GM18507 (cell line): ENCODE data around the gene ADCK1.
"Not testable (repeated sequence)": the region's sequence is repeated elsewhere in the genome, so short reads cannot be mapped to it uniquely, and the experiment has no call there.

Source experiments
- DNase-seq: peaks from one replicate; pipeline ENCODE4 v3.0.0; 2011; ENCODE audit warnings: low read depth; ENCODE audit not compliant: insufficient read length; ENCODE audit errors: extremely low spot score
- FAIRE-seq: peaks from 2 replicates; lab custom pipeline; 2011; peaks lifted over from hg19 to GRCh38; lab: Jason Lieb, UNC

ADCK1 gene

GRCh38 chr14:77861201-77861600 is 61.3 kb downstream of the ADCK1 start:
- FAIRE-seq, result no peak
- no peak for DNase-seq

- DNase-seq (peak; percentile 66), FAIRE-seq (peak; percentile 88)
Observed at GRCh38 chr14:77862154-77862786, 62.4 kb downstream of the ADCK1 start.

GRCh38 chr14:77864085-77864484 is 64.2 kb downstream of the ADCK1 start:
- no peak for DNase-seq

GRCh38 chr14:77864580-77864979 is 64.7 kb downstream of the ADCK1 start:
- DNase-seq, result no peak
- no peak for FAIRE-seq

More at GRCh38 chr14:77864085-77864484, 64.2 kb downstream of the ADCK1 start:
- no peak for FAIRE-seq

- DNase-seq (no peak), FAIRE-seq (no peak)
Observed at GRCh38 chr14:77865455-77865854, 65.5 kb downstream of the ADCK1 start.

- FAIRE-seq (no peak), DNase-seq (no peak)
Observed at GRCh38 chr14:77866932-77867331, 67.0 kb downstream of the ADCK1 start.

- FAIRE-seq, result no peak
- DNase-seq, result no peak
Observed at GRCh38 chr14:77867476-77867875, 67.6 kb downstream of the ADCK1 start.

GRCh38 chr14:77868552-77869285 is 68.8 kb downstream of the ADCK1 start:
- DNase-seq (no peak), FAIRE-seq (no peak)

GRCh38 chr14:77869340-77869739 is 69.4 kb downstream of the ADCK1 start:
- DNase-seq (no peak), FAIRE-seq (peak; percentile 15)

GRCh38 chr14:77870646-77871045 is 70.7 kb downstream of the ADCK1 start:
- FAIRE-seq (no peak), DNase-seq (no peak)

- FAIRE-seq (no peak), DNase-seq (no peak)
Observed at GRCh38 chr14:77872152-77872551, 72.2 kb downstream of the ADCK1 start.

GRCh38 chr14:77872983-77873382 is 73.1 kb downstream of the ADCK1 start:
- no peak for DNase-seq
- no peak for FAIRE-seq

- no peak for DNase-seq
- no peak for FAIRE-seq
Observed at GRCh38 chr14:77878783-77879182, 78.9 kb downstream of the ADCK1 start.

- DNase-seq (no peak), FAIRE-seq (no peak)
Observed at GRCh38 chr14:77880056-77880455, 80.1 kb downstream of the ADCK1 start.

GRCh38 chr14:77882098-77882497 is 82.2 kb downstream of the ADCK1 start:
- DNase-seq, result no peak
- FAIRE-seq, result no peak

- no peak for DNase-seq
- FAIRE-seq, result no peak
Observed at GRCh38 chr14:77882636-77883035, 82.7 kb downstream of the ADCK1 start.

- FAIRE-seq (no peak), DNase-seq (no peak)
Observed at GRCh38 chr14:77883131-77883846, 83.4 kb downstream of the ADCK1 start.

- no peak for DNase-seq
- no peak for FAIRE-seq
Observed at GRCh38 chr14:77883847-77884238, 83.9 kb downstream of the ADCK1 start.

- FAIRE-seq (no peak), DNase-seq (no peak)
Observed at GRCh38 chr14:77885367-77885766, 85.5 kb downstream of the ADCK1 start.

GRCh38 chr14:77886010-77886409 is 86.1 kb downstream of the ADCK1 start:
- FAIRE-seq (no peak), DNase-seq (no peak)

- not testable (repeated sequence) for FAIRE-seq
Observed at GRCh38 chr14:77888903-77889302, 89.0 kb downstream of the ADCK1 start.

More at GRCh38 chr14:77888903-77889302, 89.0 kb downstream of the ADCK1 start:
- not testable (repeated sequence) for DNase-seq
